ENCODE measurements around the gene IQGAP1. TPM values are rescaled to one million over a fixed set of nuclear protein-coding genes. Genes with fewer than 3 reads are reported as not detected.

The IQGAP1 gene
- total and polyA plus RNA-seq, 9 of the 15 experiments (the other 6 are each of a cell fraction or from before 2014, with no cell fraction given) = 37.6 to 143 (median 77.7) TPM

GRCh38 chr15:90412356-90413194 is 24.5 kb downstream of the IQGAP1 start (continued):
- TF ChIP-seq REST (IDR thresholded peaks at IDR 0.05; ENCODE audit: borderline replicate concordance) (peak; percentile 23; the same call in 1 of the 2 replicates), REST (CRISPR knock-in tag; IDR thresholded peaks at IDR 0.05; ENCODE audit: low read depth) (no peak), PRDM10 (IDR thresholded peaks at IDR 0.05; ENCODE audit: partially characterized antibody) (peak; percentile 67), MECOM (CRISPR knock-in tag; IDR thresholded peaks at IDR 0.05) (0 out of 2 replicates have a peak, but pooled peaks have one; percentile 61), ZNF354B (CRISPR knock-in tag; IDR thresholded peaks at IDR 0.05) (no peak)
